ENCODE results near the gene TPCN2. TPM values are rescaled to one million over a fixed set of nuclear protein-coding genes. Genes with fewer than 3 reads are reported as not detected.
"Not testable (repeated sequence)": the region's sequence is repeated elsewhere in the genome, so short reads cannot be mapped to it uniquely, and the experiment has no call there.

Gene TPCN2
- total RNA-seq, 1 experiment from 2014 or later, result 17.2 TPM

DNA sequence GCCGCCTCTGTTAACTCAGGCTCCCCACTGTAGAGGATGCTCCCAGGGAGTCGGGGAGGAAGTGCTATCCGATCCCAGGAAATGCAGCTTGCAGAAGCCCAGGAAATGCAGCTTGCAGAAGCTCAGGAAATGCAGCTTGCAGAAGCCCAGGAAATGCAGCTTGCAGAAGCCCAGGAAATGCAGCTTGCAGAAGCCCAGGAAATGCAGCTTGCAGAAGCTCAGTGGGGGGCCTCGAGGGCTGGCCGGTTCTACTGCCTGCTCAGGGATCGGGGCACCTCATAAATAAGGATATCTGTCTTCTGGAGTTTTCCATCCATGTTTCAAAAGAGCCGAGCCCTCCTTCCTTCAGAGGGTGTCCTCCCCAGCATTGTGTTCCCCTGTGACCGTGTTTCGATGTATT lies 81.9 kb downstream of the TPCN2 start:
- peak; percentile 8 for DNase-seq (ENCODE audit: low spot score)
- in situ Hi-C loops (cut with HindIII; ENCODE audit: low sequenced_read_pairs), result no loop called here

DNA sequence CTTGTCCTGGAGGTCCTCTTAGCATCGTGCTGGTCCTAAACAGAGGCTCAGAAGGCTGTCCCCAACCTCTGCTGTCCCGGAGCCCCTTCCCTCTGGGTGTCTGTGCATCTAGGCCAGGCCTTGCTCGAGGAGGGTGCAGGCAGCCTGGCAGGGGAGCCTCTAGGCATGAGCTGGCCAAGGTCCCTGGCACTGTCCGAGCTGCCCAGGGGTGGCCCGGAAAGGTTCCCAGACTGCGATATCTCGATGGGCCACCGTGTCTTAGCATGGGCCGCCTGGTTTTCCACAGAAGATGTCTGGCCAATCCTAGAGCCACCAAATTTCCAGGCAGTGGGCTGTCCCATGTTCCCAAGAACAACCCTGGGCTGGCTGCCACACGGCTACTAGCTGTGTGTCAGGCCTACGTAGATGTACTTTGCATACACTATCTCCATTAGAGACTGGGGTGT lies 82.4 kb downstream of the TPCN2 start:
- DNase-seq (ENCODE audit: low spot score), result no peak
- in situ Hi-C loops (cut with HindIII; ENCODE audit: low sequenced_read_pairs), result no loop called here

DNA sequence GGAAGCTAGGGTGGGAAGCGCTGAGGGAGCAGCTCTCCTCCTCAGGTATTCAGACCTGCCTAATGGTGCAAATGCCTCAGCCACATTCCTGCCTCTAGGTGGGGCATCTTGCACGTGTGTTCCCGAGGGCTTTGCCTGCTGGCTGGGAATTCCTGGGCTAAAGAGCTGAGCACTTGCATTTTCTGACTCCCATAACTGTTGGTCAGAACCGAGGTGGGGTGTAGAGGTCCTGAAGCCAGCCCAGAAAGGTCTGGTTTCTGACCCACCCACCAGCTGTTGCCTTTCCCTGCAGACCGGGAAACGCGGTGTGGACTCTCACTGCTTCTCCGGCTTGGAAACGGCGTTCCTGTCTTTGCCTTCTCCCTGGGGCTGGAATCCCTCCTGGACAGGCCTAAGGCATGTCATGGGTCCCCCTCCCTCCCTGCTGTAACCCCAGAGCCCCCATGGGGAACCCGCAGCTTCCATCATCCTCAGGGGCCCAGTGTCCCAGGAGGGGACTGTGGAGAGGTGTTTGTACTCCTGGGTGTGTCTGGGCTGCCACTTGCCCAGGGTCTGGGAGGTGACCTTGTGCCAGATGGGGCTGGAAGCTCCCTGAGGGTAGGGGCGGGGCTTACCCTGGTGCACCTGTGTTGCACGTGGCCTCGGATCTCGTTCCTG lies 83.0 kb downstream of the TPCN2 start:
- in situ Hi-C loops (cut with HindIII; ENCODE audit: low sequenced_read_pairs), result no loop called here
- peak; percentile 64 for DNase-seq (ENCODE audit: low spot score)

DNA sequence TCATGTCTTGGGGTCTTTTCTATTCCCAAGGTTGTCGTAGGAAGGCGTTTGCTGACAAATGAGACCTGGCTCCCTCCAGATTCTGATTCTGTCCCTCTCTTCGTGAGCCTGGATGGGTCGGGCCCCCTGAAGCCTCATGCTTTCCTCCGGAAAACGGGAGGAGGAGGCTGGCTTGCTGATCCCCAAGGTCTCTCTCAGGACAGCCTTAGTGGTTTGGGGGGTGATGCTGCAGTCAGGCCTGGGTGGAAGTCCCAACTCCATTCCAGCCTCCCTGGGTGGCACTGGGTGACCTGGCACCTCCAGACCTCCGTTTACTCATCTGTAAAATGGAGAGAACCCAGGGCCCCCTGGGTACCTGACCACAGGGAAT lies 83.6 kb downstream of the TPCN2 start:
- no peak for DNase-seq (ENCODE audit: low spot score)
- in situ Hi-C loops (cut with HindIII; ENCODE audit: low sequenced_read_pairs), result no loop called here

DNA sequence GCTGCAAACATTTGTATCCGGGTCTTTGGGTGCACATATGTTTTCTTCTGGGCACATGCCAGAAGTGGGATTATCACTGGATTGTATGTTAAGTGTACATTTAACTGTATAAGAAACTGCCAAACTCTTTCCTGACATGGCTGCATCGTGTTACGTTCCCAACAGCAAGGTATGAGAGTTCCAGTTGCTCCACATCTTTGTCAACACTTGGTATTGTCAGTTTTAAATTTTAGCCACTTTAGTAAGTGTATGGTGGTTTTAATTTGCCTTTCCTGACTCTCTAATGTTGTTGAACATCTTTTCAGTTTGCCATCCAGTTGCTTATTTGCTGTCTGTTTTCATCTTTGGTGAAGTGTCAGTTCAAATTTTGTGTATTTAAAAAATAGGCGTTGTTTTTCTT lies 84.5 kb downstream of the TPCN2 start:
- DNase-seq (ENCODE audit: low spot score), result no peak
- in situ Hi-C loops (cut with HindIII; ENCODE audit: low sequenced_read_pairs), result no loop called here

DNA sequence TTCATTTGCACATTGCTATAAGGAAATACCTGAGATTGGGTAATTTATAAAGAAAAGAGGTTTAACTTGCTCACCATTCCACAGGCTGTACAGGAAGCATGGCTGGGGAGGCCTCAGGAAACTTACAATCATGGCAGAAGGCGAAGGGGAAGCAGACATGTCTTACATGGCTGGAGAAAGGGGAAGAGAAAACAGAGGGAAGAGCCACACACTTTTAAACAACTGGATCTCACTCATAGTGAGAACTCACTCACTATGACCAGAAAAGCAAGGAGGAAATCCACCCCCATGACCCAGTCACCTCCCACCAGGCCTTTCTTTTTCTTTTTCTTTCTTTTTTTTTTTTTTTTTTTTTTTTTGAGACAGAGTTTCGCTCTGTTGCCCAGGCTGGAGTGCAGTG lies 85.5 kb downstream of the TPCN2 start:
- DNase-seq (ENCODE audit: low spot score); in situ Hi-C loops (cut with HindIII; ENCODE audit: low sequenced_read_pairs): not testable (repeated sequence)

DNA sequence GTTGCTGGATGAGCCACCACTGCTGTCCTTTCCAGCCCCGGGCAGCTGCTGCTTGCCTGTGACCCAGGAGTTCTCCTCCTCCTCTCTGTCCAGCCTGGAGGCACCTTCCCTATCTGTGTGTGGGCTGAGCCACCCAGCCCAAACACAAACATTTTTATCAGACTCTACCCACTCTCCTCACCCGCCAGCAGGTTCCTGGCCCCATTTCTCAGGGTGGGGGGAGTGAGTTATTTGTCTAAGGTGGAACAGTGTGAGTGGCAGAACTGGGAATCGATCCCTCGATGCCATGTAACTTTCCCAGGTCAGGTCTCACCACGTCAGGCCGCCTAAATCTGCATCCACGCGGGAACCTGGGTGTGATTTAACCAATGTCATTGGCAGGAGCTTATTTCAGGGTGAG lies 86.2 kb downstream of the TPCN2 start:
- in situ Hi-C loops (cut with HindIII; ENCODE audit: low sequenced_read_pairs), result no loop called here
- DNase-seq (ENCODE audit: low spot score), result no peak

DNA sequence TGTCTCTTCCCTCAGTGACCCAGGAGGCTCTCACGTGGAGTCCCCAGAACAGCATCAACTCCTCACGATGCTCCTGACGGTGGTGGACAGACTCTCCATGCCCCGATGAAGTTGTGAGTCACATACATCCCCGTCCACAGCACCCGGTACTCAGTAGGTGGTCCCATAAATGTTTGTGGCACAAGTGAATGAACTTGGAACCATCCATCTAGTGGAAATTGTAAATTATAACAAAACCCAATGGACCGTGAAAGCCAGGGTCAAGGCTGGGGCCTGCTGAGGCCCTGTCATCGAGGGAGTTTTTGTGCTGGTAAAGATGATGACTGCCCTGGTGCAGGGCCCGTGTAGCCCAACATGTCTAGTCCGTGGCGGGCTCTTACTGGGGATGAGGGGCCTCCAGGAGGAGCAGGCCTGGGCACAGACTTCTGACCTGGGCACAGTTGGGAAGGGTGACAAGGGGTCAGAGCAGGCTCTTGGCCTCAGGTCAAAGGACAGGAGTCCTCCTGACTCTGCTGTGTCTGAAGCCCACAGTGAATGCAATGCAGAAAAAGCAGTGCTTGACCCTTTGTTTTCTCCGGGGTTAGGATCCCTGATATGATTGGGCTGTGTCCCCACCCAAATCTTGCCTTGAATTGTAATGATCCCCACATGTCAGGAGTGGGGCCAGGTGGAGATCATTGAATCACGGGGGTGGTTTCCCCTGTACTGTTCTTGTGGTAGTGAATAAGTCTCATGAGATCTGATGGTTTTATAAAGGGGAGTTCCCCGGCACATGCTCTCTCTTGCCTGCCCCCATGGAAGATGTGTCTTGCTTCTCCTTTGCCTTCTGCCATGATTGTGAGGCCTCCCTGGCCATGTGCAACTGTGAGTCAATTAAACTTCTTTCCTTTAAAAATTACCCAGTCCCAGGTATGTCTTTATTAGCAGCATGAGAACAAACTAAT lies 87.0 kb downstream of the TPCN2 start:
- in situ Hi-C loops (cut with HindIII; ENCODE audit: low sequenced_read_pairs), result no loop called here
- DNase-seq (ENCODE audit: low spot score), result no peak

DNA sequence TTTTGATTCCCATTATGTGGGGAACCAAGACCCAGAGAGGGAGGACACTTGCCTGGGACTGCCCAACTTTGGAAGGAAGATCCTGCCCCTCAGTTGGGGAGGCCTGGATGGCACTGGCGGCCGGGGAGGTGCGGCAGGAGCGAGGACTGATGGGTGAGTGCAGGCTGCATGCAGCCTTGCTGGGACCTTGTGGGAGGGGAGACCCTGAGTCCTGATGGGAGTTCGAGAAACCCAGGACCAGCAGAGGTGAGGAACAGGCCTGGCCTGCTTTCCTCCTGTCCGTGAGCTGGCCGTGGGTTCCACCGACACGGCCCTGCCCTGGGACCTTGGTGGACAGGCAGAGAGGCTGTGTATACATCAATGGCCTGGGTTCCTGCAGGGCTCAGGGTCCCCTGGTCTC lies 87.7 kb downstream of the TPCN2 start:
- in situ Hi-C loops (cut with HindIII; ENCODE audit: low sequenced_read_pairs), result no loop called here
- DNase-seq (ENCODE audit: low spot score), result no peak

DNA sequence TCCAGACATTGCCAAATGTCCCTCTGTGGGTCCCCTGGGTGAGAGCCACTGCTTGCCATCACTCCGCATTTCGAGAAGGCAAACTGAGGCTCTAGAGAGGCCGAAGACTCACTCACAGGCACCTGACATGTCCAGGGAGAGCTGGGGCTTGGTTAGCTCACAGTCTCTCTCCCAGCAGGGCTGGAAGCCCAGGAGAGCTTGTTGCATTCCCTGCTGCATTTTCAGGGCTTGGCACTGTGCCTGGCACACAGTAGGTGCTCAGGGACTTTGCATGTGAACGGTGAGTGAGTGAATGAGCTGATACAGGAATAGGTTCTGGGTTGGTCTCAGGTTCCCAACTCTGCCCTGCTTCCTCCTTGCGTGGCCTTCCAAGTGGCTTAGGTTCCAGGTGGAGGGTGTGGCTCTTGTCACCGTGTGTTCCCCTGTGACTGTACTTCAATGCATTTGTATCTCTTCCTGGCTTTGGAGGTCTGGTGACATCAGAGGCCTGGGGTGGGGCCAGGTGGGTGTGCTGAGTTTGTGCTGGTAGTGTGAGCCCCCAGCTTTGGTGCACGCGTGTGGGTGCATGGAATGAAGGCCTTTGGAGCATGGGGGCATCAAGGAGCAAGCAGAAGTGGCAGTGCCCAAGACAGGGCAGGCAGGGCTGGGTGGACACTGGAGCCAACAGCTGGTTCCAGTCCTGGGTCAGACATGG lies 88.6 kb downstream of the TPCN2 start:
- DNase-seq (ENCODE audit: low spot score), result no peak
- in situ Hi-C loops (cut with HindIII; ENCODE audit: low sequenced_read_pairs), result no loop called here

DNA sequence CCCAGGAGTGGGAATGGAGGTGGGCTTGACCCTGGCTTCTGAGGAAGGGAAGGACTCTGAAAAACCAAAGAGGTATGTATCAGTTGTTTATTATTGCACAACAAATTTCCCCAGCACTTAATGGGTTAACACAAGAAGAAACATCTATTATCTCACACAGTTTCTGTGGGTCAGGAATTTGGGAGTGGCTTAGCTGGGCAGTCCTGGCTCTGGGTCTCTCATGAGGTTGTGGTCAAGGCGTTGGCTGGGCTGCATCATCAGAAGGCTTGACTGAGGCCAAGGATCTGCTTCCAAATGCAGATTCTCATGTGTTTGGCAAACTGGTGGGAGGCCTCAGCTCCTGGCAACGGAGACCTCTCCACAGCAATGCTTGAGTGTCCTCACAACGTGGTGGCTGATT lies 89.5 kb downstream of the TPCN2 start:
- in situ Hi-C loops (cut with HindIII; ENCODE audit: low sequenced_read_pairs), result no loop called here
- DNase-seq (ENCODE audit: low spot score), result no peak

DNA sequence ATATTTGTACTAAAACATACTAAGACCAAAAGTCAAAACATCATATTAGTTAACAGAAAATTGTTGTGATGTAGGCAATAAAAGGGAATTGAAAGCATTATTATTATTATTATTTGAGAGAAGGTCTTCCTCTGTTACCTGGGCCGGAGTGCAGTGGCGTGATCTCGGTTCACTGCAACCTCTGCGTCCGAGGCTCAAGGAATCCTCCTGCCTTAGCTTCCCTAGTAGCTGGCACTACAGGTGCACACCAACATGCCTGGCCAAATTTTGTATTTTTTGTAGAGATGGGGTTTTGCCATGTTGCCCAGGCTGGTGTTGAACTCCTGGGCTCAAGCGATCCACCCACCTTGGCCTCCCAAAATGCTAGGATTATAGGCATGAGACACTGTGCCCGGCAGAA lies 91.4 kb downstream of the TPCN2 start:
- in situ Hi-C loops (cut with HindIII; ENCODE audit: low sequenced_read_pairs); DNase-seq (ENCODE audit: low spot score): not testable (repeated sequence)

DNA sequence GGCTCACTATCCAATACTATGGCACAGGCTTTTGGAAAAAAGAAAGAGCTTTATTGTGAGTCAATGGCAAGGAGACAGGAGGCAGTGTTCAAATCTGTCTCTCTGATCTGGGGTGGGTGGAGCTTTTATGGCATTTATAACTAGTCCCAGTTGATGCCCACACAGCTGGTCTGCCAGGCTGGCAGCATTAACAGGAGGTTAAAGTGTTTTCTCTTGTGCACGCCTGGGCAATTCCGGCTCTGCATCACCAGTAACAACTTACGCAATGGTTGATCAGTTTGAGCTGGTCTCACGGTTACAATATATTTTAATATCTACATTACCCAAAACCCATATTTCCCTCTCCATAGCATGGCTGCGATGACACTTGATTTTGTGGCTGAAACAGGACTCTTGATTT lies 91.9 kb downstream of the TPCN2 start:
- in situ Hi-C loops (cut with HindIII; ENCODE audit: low sequenced_read_pairs), result no loop called here

DNA sequence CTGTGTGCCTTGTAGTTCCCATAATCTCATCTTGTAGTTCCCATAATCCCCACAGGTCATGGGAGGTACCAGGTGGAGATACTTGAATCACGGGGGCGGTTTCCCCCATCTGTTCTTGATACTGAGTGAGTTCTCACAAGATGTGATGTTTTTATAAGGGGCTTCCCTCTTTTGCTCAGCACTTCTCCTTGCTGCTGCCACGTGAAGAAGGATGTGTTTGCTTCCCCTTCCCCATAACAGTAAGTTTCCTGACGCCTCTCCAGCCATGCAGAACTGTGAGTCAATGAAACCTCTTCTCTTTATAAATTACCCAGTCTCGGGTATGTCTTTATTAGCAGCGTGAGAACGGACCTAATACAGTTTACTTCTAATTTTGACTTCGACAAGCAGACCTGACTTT lies 93.0 kb downstream of the TPCN2 start:
- no peak for DNase-seq (ENCODE audit: low spot score)
- in situ Hi-C loops (cut with HindIII; ENCODE audit: low sequenced_read_pairs), result no loop called here

More for the DNA sequence above, 91.9 kb downstream of the TPCN2 start:
- DNase-seq (ENCODE audit: low spot score), result no peak

DNA sequence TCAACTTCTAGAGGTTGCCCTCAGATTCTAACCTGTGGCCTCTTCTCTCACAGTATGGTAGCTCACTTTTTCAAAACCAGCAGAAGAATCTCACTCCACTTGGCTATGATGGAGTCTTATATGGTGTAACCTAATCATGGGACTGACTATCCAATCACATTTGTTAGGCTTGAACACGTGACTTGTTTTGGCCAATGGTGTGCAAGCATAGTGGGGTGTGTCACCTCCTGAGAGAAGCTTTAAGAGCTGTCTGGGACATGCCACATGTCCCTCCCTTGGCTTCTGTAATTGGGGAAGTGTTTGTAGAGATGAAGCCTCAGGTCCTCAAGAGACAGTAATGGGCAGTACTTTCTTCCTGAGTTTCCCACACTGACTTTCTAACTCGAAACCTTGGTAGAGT lies 94.2 kb downstream of the TPCN2 start:
- DNase-seq (ENCODE audit: low spot score), result no peak
- in situ Hi-C loops (cut with HindIII; ENCODE audit: low sequenced_read_pairs), result no loop called here

DNA sequence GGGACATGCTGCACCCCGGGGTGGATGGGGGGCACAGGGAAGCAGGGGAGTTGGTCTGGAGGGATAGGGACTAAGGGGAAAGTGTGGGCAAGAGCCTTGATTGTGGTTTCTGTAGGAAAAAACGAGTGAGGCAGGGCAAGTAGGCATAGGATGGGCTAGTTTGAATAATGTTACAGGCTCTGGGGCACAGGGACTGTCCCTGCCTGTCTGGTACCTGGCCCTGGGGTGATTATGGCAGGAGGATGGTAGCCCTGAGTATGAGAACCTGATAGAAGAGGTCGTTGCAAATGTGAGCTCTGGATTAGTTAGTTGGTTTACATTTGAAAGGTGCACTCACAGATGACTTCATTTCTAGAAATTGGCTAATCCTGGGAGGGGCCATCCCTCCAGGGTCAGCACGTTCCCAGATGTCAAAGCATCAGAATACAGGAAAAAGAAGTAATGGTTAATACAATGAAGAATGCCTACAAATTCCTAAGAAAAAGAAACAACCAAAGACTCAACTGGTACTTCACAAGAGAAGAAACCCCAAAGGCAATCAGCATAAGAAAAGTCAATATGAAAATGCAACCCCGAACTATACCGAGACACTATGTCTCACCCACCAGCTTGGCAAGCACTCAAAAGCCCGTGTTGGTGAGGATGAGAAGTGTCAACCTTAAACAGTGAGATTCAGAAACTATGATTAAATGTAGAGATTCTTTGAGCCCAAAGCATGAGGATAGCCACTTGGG lies 95.8 kb downstream of the TPCN2 start:
- in situ Hi-C loops (cut with HindIII; ENCODE audit: low sequenced_read_pairs), result no loop called here
- no peak for DNase-seq (ENCODE audit: low spot score)

DNA sequence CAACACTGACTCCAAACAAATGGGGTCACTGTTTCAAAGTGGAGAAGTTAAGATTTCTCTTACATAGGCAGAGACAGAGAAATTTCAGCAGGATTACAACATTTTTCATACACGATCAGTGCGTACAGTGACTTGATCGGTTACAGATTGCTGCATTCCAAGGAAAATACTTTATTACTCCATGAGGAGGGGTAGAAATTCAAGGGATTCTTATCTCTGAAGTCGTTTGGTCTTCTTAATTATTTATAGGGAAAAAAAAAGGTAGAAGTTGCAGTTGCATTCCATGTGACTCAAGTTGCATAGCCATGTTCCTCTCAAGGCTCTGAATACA lies 96.3 kb downstream of the TPCN2 start:
- no peak for DNase-seq (ENCODE audit: low spot score)
- in situ Hi-C loops (cut with HindIII; ENCODE audit: low sequenced_read_pairs), result no loop called here

DNA sequence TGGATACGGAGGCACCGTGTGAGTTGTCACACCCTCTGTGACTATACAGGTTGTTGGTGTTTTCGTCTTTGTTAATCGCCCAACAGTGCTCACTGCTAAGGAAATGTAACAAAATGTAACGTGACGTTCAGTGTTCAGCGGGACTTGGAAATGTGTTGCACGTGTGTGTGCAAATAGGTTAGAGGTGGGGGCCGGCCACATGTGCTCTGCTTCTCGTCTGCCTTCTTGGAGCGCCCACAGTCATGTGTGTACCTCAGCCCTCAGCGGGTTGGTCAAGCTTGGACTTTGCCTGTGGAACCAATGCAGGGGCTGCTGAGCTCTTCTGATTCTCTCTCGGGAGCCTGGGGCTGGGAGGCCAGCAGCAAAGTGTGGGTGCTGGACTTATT lies 99.6 kb downstream of the TPCN2 start:
- in situ Hi-C loops (cut with HindIII; ENCODE audit: low sequenced_read_pairs), result no loop called here
- DNase-seq (ENCODE audit: low spot score), result no peak

DNA sequence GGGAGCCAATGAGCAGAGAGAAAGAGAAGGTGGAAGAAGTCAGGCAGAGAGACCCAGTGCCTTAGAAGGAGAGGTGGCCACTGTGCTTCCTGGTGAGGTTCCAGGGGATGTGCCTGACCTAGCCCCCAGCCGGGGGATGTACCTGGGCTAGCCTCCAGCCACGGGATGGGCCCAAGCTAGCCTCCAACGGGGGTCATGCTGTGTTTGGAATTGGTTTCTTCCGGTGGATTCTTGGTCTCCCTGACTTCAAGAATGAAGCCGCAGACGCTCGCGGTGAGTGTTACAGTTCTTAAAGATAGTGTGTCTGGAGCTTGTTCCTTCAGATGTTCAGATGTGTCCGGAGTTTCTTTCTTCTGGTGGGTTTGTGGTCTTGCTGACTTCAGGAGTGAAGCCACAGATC lies 100.1 kb downstream of the TPCN2 start:
- DNase-seq (ENCODE audit: low spot score), result no peak
- in situ Hi-C loops (cut with HindIII; ENCODE audit: low sequenced_read_pairs), result no loop called here

Data from G401 (cell line).